SK-N-SH (cell line): ENCODE results near the gene LIPH. TPM values are rescaled to one million over a fixed set of nuclear protein-coding genes. Genes with fewer than 3 reads are reported as not detected.

Source experiments
- CTCF ChIA-PET: fragments of 300-600, 350-600 bp; formaldehyde crosslinking; extraction: SDS; loops from one replicate; lab custom pipeline; 2021; lab: Yijun Ruan, JAX
- POLR2A ChIA-PET: fragments of 350-600 bp; sonication (Branson Sonifier 250); formaldehyde crosslinking; extraction: SDS; loops from one replicate; lab custom pipeline; 2020; ENCODE audit warnings: antibody characterized with exemption, inconsistent platforms; lab: Yijun Ruan, JAX
- DNase-seq: peaks from one replicate; pipeline ENCODE4 v3.0.0; 2012
- H2AFZ ChIP-seq: fragments of 200-600 bp; sonication (generic); 2 replicates; pipeline ENCODE4 v1.8.1; 2016; ENCODE audit warnings: antibody characterized with exemption, mild to moderate bottlenecking, low read depth
- H3F3A ChIP-seq: fragments of 200-600 bp; sonication (generic); replicated peaks from 2 replicates; pipeline ENCODE3; 2016; ENCODE audit warnings: antibody characterized with exemption, mild to moderate bottlenecking; ENCODE audit not compliant: insufficient read depth
- H3K27ac ChIP-seq, 2 experiments: fragments of 200-500 bp in 1 of 2; fragments of 200-600 bp in 1 of 2; sonication (Bioruptor generic) in 1 of 2; sonication (generic), shearing (Covaris generic) in 1 of 2; 2 replicates each; pipeline versions ENCODE4 v1.5.1 to v1.6.1; 2014 to 2016; ENCODE audit warnings: low read depth in 2 of 2, inconsistent platforms in 1 of 2, low read length in 1 of 2, mild to moderate bottlenecking in 1 of 2, mixed read lengths in 1 of 2
- H3K27me3 ChIP-seq: fragments of 200-600 bp; sonication (generic), shearing (Covaris generic); 2 replicates; pipeline ENCODE4 v1.6.1; 2016; ENCODE audit warnings: mixed run types; ENCODE audit not compliant: insufficient read depth
- H3K36me3 ChIP-seq, 2 experiments: fragments of 200-500 bp in 1 of 2; fragments of 200-600 bp in 1 of 2; sonication (Bioruptor generic) in 1 of 2; sonication (generic) in 1 of 2; replicated peaks in 1 of 2; 2 replicates each; pipeline versions ENCODE3 to v1.5.1; 2014 to 2016; ENCODE audit warnings: low read length in 1 of 2, mild to moderate bottlenecking in 1 of 2; ENCODE audit not compliant: insufficient read depth in 2 of 2, control insufficient read depth in 1 of 2
- H3K4me1 ChIP-seq, 2 experiments: fragments of 200-500 bp in 1 of 2; fragments of 200-600 bp in 1 of 2; sonication (Bioruptor generic) in 1 of 2; sonication (generic), shearing (Covaris generic) in 1 of 2; 2 replicates each; pipeline versions ENCODE4 v1.5.1 to v1.6.1; 2014 to 2016; ENCODE audit warnings: low read depth in 1 of 2, low read length in 1 of 2, mixed run types in 1 of 2; ENCODE audit not compliant: insufficient read depth in 2 of 2, control insufficient read depth in 1 of 2
- H3K4me2 ChIP-seq: fragments of 200-600 bp; sonication (generic), shearing (Covaris generic); 2 replicates; pipeline ENCODE4 v1.6.1; 2017; ENCODE audit warnings: mixed run types
- H3K4me3 ChIP-seq, 2 experiments: fragments of 200-500 bp in 1 of 2; fragments of 200-600 bp in 1 of 2; sonication (Bioruptor generic) in 1 of 2; sonication (generic), shearing (Covaris generic) in 1 of 2; 2 replicates each; pipeline versions ENCODE4 v1.5.1 to v1.8.1; 2014 to 2016; ENCODE audit warnings: low read depth in 2 of 2, inconsistent platforms in 1 of 2, low read length in 1 of 2, mild to moderate bottlenecking in 1 of 2, mixed read lengths in 1 of 2, moderate library complexity in 1 of 2
- H3K79me2 ChIP-seq: fragments of 200-600 bp; sonication (generic); 2 replicates; pipeline ENCODE4 v1.8.1; 2017; ENCODE audit warnings: mild to moderate bottlenecking; ENCODE audit not compliant: insufficient read depth
- H3K9ac ChIP-seq: fragments of 200-600 bp; sonication (generic); 2 replicates; pipeline ENCODE4 v1.6.1; 2017; ENCODE audit warnings: mixed run types
- H3K9me2 ChIP-seq: fragments of 200-600 bp; sonication (generic); 2 replicates; pipeline ENCODE4 v1.6.1; 2017; ENCODE audit warnings: mixed run types
- H3K9me3 ChIP-seq: fragments of 200-600 bp; sonication (generic); 2 replicates; pipeline ENCODE4 v1.6.1; 2017; ENCODE audit warnings: mixed run types, mild to moderate bottlenecking, moderate library complexity
- H4K20me1 ChIP-seq: fragments of 200-600 bp; sonication (generic); 2 replicates; pipeline ENCODE4 v1.6.1; 2017; ENCODE audit warnings: mild to moderate bottlenecking, mixed run types; ENCODE audit not compliant: insufficient read depth
- CHD2 ChIP-seq: fragments of 150-350 bp; IDR thresholded peaks from 2 replicates; pipeline ENCODE4 v1.6.1; 2018; ENCODE audit warnings: low read length; ENCODE audit not compliant: partially characterized antibody
- CTCF ChIP-seq: fragments of 200-600 bp; sonication (generic); IDR thresholded peaks from 2 replicates; pipeline ENCODE4 v1.6.1; 2017; ENCODE audit warnings: antibody characterized with exemption, mild to moderate bottlenecking, moderate library complexity
- ELF1 ChIP-seq: IDR thresholded peaks from 2 replicates; pipeline ENCODE4 v1.4.0; 2012
- EZH2phosphoT487 ChIP-seq: fragments of 200-600 bp; sonication (generic); IDR thresholded peaks from 2 replicates; pipeline ENCODE4 v1.6.1; 2017; ENCODE audit warnings: low read depth, mixed run types, mild to moderate bottlenecking, antibody characterized with exemption, moderate library complexity, borderline replicate concordance
- FOXJ3 ChIP-seq: sonication (generic); formaldehyde crosslinking; IDR thresholded peaks from 2 replicates; pipeline ENCODE4 v1.5.1; 2020; ENCODE audit warnings: mild to moderate bottlenecking, missing genetic modification reagents
- FOXM1 ChIP-seq: IDR thresholded peaks from 2 replicates; pipeline ENCODE4 v1.4.0; 2012; ENCODE audit warnings: low read depth, mild to moderate bottlenecking
- GATA2 ChIP-seq: sonication (generic); formaldehyde crosslinking; IDR thresholded peaks from 2 replicates; pipeline ENCODE4 v1.5.0; 2020; ENCODE audit warnings: mild to moderate bottlenecking, missing genetic modification reagents
- RAD21 ChIP-seq: IDR thresholded peaks from 2 replicates; pipeline ENCODE4 v1.6.1; 2012; ENCODE audit warnings: mild to moderate bottlenecking, low read length
- RCOR1 ChIP-seq: fragments of 150-350 bp; IDR thresholded peaks from 2 replicates; pipeline ENCODE4 v1.6.1; 2017; ENCODE audit warnings: antibody characterized with exemption, low read length
- SMC3 ChIP-seq: IDR thresholded peaks from 2 replicates; pipeline ENCODE4 v1.6.1; 2012; ENCODE audit warnings: low read depth, low read length, improper control_type of control experiment
- TEAD4 ChIP-seq: IDR thresholded peaks from 2 replicates; pipeline ENCODE4 v1.4.0; 2012; ENCODE audit warnings: mild to moderate bottlenecking, borderline replicate concordance; ENCODE audit not compliant: insufficient read depth
- USF2 ChIP-seq: fragments of 150-350 bp; IDR thresholded peaks from 2 replicates; pipeline ENCODE4 v1.6.1; 2017; ENCODE audit warnings: antibody characterized with exemption, low read length, low read depth, borderline replicate concordance
- WGBS: methylation state at CpG from one replicate; pipeline ENCODE4 v1.1.6; 2017; ENCODE audit warnings: low lambda C conversion rate; 5-methylcytosine and 5-hydroxymethylcytosine counted together
- polyA plus RNA-seq, 3 experiments: library from polyadenylated mRNA; depleted of rRNA; stranded (reverse); fragments of >200 nt; gene quantifications; 2 replicates each; pipeline ENCODE4 v1.2.3, GENCODE V29; 2012
- TF ChIP-seq, protein P1 (sequence below): IDR thresholded peaks from 2 replicates; pipeline ENCODE4 v1.4.0; 2012; ENCODE audit warnings: low read depth, borderline replicate concordance
- TF ChIP-seq, protein P2 (sequence below): fragments of 150-350 bp; IDR thresholded peaks from 2 replicates; pipeline ENCODE4 v1.6.1; 2016; ENCODE audit warnings: mild to moderate bottlenecking, low read depth, low read length
- TF ChIP-seq, protein P3 (sequence below): IDR thresholded peaks from 2 replicates; pipeline ENCODE4 v1.4.0; 2012; ENCODE audit warnings: low read depth

LIPH gene
- polyA plus RNA-seq, 1 of the 3 experiments (the other 2 are of a cell fraction) = not detected

DNA sequence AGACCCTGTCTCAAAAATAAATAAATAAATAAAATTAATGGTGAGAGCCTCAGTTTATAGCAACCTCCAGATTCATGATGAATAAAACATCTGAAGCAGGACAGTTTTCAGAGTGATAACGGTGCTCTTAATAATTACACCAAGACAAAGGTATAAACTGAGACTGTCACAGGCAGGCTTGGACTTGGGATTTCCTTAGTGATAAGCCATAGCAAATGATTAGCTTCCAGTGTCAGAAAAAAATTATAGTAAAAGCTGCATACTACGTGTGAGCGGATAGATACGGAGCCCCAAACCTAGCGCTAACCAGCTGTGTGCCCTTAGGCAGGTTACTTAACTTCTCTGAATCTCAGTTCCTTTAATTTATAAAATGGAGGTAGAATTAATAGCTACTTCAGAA, 21.5 kb downstream of the LIPH start:
- TF ChIP-seq ELF1 (no peak), RAD21 (no peak), FOXM1 (no peak), TEAD4 (no peak), RCOR1 (no peak), CHD2 (no peak)
- Histone ChIP-seq H3K36me3 (no peaks in the 10 kb centered on the region), H3K79me2 (no peaks in the 10 kb centered on the region), H3K27ac (no peak overlapping the region), H3K4me1 (no peaks in the 10 kb centered on the region), H2AFZ (no peak overlapping the region), H3K9ac (no peak overlapping the region), H3K9me3 (no peaks in the 10 kb centered on the region), H3K27me3 (no peaks in the 10 kb centered on the region; the same call in 1 of the 2 replicates), H3K4me3 (no peak overlapping the region), H4K20me1 (no peaks in the 10 kb centered on the region), H3K4me2 (no peak overlapping the region), H3K9me2 (no peaks in the 10 kb centered on the region), H3F3A (no peaks in the 10 kb centered on the region)
- ChIA-PET POLR2A (no interaction called here), CTCF (interaction anchor here (1.2 kb wide), 1 partner anchor 43 kb away, joined by 3 read pairs; no protein-coding TSS in a partner anchor)
- no peak for DNase-seq
- WGBS = 36% methylated on average over 5 of the region's 5 CpGs

DNA sequence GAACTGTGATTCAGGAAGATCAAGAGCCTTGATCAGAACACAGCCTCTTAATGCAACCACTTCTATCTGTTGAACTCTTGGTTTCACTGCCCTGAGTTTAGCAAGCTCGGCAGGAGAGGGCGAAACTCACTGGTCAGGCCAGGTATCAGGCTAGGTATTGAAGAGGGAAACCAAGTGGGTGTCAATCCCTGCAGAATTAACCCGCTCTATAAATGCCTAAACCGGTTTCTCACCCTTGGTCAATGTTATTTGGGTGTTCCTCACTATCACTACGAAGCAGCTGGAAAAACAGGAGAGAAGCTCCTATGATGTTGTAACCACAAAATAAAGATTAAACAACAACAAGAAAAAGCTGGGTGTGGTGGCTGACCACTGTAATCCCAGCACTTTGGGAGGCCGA, 23.9 kb downstream of the LIPH start:
- H4K20me1 ChIP-seq = no peaks in the 10 kb centered on the region
- POLR2A ChIA-PET = no interaction called here
- H3K27me3 ChIP-seq = peaks cover 5% of the 10 kb centered on the region; the same call in 1 of the 2 replicates
- no peaks in the 10 kb centered on the region for H3K4me1 ChIP-seq
- no peak overlapping the region for H3K9ac ChIP-seq
- 90% methylated on average over 6 of the region's 6 CpGs for WGBS
- no peak overlapping the region for H3K4me2 ChIP-seq
- no peak for DNase-seq
- H3K9me3 ChIP-seq = no peaks in the 10 kb centered on the region
- H3K27ac ChIP-seq = no peak overlapping the region
- CTCF ChIA-PET = no interaction called here
- H3K9me2 ChIP-seq = no peaks in the 10 kb centered on the region
- TF ChIP-seq RCOR1 (no peak), ELF1 (no peak)
- H3K4me3 ChIP-seq = no peak overlapping the region
- no peaks in the 10 kb centered on the region for H3K36me3 ChIP-seq
- H3K79me2 ChIP-seq = no peaks in the 10 kb centered on the region
- H2AFZ ChIP-seq = no peak overlapping the region
- H3F3A ChIP-seq = no peaks in the 10 kb centered on the region

- no peaks in the 10 kb centered on the region for H3K9me2 ChIP-seq
- POLR2A ChIA-PET = no interaction called here
- TF ChIP-seq FOXJ3 (CRISPR knock-in tag) (no peak), ELF1 (no peak), GATA2 (CRISPR knock-in tag) (no peak), EZH2phosphoT487 (no peak), TEAD4 (no peak), USF2 (no peak), CTCF (no peak), SMC3 (no peak)
- TF ChIP-seq, protein P1, sequence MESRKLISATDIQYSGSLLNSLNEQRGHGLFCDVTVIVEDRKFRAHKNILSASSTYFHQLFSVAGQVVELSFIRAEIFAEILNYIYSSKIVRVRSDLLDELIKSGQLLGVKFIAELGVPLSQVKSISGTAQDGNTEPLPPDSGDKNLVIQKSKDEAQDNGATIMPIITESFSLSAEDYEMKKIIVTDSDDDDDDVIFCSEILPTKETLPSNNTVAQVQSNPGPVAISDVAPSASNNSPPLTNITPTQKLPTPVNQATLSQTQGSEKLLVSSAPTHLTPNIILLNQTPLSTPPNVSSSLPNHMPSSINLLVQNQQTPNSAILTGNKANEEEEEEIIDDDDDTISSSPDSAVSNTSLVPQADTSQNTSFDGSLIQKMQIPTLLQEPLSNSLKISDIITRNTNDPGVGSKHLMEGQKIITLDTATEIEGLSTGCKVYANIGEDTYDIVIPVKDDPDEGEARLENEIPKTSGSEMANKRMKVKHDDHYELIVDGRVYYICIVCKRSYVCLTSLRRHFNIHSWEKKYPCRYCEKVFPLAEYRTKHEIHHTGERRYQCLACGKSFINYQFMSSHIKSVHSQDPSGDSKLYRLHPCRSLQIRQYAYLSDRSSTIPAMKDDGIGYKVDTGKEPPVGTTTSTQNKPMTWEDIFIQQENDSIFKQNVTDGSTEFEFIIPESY = no peak
- TF ChIP-seq, protein P2, sequence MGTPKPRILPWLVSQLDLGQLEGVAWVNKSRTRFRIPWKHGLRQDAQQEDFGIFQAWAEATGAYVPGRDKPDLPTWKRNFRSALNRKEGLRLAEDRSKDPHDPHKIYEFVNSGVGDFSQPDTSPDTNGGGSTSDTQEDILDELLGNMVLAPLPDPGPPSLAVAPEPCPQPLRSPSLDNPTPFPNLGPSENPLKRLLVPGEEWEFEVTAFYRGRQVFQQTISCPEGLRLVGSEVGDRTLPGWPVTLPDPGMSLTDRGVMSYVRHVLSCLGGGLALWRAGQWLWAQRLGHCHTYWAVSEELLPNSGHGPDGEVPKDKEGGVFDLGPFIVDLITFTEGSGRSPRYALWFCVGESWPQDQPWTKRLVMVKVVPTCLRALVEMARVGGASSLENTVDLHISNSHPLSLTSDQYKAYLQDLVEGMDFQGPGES = no peak
- TF ChIP-seq, protein P3, sequence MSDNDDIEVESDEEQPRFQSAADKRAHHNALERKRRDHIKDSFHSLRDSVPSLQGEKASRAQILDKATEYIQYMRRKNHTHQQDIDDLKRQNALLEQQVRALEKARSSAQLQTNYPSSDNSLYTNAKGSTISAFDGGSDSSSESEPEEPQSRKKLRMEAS = no peak
Observed at GRCh38 chr3:185527364-185527763, 25.0 kb downstream of the LIPH start.

More at GRCh38 chr3:185527364-185527763, 25.0 kb downstream of the LIPH start:
- peaks cover 5% of the 10 kb centered on the region; the same call in 1 of the 2 replicates for H3K27me3 ChIP-seq
- H3K9me3 ChIP-seq = no peaks in the 10 kb centered on the region
- no peak for DNase-seq
- no peak overlapping the region for H3K9ac ChIP-seq
- CTCF ChIA-PET = interaction anchor here (1.8 kb wide), 1 partner anchor 32 kb away, joined by 5 read pairs; no protein-coding TSS in a partner anchor
- no peaks in the 10 kb centered on the region for H4K20me1 ChIP-seq
- H2AFZ ChIP-seq = no peak overlapping the region
- H3K4me2 ChIP-seq = no peak overlapping the region
- WGBS = 70% methylated on average over 8 of the region's 9 CpGs
- no peaks in the 10 kb centered on the region for H3K4me1 ChIP-seq
- no peak overlapping the region for H3K4me3 ChIP-seq
- no peaks in the 10 kb centered on the region for H3F3A ChIP-seq
- H3K36me3 ChIP-seq = no peaks in the 10 kb centered on the region
- no peak overlapping the region for H3K27ac ChIP-seq
- no peaks in the 10 kb centered on the region for H3K79me2 ChIP-seq
